Measurements from ENCODE around the gene OAS2. TPM values are rescaled to one million over a fixed set of nuclear protein-coding genes. Genes with fewer than 3 reads are reported as not detected.

OAS2 gene
- total RNA-seq, 1 donor from 2014 or later: 57.7 TPM

DNA sequence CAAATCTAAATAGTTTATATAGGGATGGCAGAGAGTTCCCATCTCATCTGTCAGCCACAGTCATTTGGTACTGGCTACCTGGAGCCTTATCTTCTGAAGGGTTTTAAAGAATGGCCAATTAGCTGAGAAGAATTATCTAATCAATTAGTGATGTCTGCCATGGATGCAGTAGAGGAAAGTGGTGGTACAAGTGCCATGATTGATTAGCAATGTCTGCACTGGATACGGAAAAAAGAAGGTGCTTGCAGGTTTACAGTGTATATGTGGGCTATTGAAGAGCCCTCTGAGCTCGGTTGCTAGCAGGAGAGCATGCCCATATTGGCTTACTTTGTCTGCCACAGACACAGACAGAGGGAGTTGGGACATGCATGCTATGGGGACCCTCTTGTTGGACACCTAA is 7.9 kb upstream of the OAS2 start:
- TF ChIP-seq, protein P1, sequence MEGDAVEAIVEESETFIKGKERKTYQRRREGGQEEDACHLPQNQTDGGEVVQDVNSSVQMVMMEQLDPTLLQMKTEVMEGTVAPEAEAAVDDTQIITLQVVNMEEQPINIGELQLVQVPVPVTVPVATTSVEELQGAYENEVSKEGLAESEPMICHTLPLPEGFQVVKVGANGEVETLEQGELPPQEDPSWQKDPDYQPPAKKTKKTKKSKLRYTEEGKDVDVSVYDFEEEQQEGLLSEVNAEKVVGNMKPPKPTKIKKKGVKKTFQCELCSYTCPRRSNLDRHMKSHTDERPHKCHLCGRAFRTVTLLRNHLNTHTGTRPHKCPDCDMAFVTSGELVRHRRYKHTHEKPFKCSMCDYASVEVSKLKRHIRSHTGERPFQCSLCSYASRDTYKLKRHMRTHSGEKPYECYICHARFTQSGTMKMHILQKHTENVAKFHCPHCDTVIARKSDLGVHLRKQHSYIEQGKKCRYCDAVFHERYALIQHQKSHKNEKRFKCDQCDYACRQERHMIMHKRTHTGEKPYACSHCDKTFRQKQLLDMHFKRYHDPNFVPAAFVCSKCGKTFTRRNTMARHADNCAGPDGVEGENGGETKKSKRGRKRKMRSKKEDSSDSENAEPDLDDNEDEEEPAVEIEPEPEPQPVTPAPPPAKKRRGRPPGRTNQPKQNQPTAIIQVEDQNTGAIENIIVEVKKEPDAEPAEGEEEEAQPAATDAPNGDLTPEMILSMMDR (IDR thresholded peaks at IDR 0.05): no peak
- no peak overlapping the region for H3K4me3 ChIP-seq
- intact Hi-C loops (cut with DNase I): no loop called here
- no peak for DNase-seq
- H3K9me3 ChIP-seq: no peaks in the 10 kb centered on the region
- no peaks in the 10 kb centered on the region for H3K4me1 ChIP-seq
- H3K27ac ChIP-seq: no peak overlapping the region
- ATAC-seq: no peak
- no peaks in the 10 kb centered on the region for H3K27me3 ChIP-seq
- peaks cover 35% of the 10 kb centered on the region for H3K36me3 ChIP-seq

DNA sequence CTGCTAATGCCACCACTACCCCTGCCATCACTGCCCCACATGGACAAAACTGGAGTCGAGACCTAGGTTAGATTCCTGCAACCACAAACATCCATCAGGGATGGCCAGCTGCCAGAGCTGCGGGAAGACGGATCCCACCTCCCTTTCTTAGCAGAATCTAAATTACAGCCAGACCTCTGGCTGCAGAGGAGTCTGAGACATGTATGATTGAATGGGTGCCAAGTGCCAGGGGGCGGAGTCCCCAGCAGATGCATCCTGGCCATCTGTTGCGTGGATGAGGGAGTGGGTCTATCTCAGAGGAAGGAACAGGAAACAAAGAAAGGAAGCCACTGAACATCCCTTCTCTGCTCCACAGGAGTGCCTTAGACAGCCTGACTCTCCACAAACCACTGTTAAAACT is 7.1 kb upstream of the OAS2 start:
- ATAC-seq: peak; percentile 51
- H3K9me3 ChIP-seq: no peaks in the 10 kb centered on the region
- TF ChIP-seq, protein P1 (IDR thresholded peaks at IDR 0.05): no peak
- intact Hi-C loops (cut with DNase I): no loop called here
- no peaks in the 10 kb centered on the region for H3K4me1 ChIP-seq
- H3K27me3 ChIP-seq: no peaks in the 10 kb centered on the region
- H3K36me3 ChIP-seq: peaks cover 28% of the 10 kb centered on the region
- H3K4me3 ChIP-seq: no peak overlapping the region
- no peak for DNase-seq
- no peak overlapping the region for H3K27ac ChIP-seq

DNA sequence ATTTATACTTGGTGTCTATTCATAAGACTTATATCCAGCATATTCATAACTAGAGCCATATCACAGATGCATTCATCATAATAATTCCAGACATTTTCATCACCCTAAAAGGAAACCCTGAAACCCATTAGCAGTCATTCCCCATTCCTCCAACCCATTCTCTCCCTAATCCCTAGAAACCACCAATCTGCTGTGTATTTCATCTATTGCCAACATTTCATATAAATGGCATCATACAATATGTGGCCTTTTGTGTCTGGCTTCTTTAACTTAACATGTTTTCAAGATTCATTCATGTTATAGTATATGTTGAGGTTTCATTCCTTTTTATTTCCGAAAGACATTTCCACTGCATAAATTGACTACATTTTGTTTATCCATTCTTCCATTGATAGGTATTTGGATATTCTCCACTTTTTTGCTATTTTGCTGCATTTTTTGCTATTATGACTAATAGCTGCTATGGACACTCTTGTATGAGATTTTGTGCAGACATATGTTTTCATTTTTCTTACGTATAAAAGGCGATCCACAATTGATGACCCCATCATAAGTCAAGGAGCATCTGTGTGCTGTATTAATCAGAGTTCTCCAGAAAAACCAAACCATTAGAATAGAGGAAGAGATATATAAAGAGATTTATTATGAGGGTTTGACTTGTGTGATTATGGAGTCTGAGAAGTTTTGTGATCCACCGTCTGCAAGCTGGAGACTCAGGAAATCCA is 5.1 kb upstream of the OAS2 start:
- TF ChIP-seq, protein P1 (IDR thresholded peaks at IDR 0.05): no peak
- H3K27me3 ChIP-seq: no peaks in the 10 kb centered on the region
- ATAC-seq (no peak), DNase-seq (no peak)
- peaks cover 9% of the 10 kb centered on the region for H3K36me3 ChIP-seq
- no peaks in the 10 kb centered on the region for H3K9me3 ChIP-seq
- intact Hi-C loops (cut with DNase I): no loop called here
- H3K4me1 ChIP-seq: peaks cover 8% of the 10 kb centered on the region
- H3K27ac ChIP-seq: no peak overlapping the region
- no peak overlapping the region for H3K4me3 ChIP-seq

DNA sequence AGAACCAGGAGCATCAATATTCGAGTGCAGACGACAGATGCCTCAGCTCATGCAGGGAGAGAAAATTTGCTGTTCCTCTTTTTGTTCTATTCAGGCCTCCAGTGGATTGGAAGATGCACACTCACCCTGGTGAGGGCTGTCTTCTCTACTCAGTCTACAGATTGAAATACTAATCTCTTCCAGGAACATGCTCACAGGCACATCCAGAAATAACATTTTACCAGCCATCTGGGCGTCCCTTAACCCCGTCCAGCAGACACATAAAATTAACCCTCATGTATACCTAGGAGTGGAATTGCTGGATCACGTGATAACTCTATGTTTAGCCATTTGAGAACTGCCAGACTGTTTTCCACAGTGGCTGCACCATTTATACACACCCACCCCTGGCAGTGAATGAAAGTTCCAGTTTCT is 4.5 kb upstream of the OAS2 start:
- Histone ChIP-seq H3K4me1 (peaks cover 8% of the 10 kb centered on the region), H3K9me3 (no peaks in the 10 kb centered on the region), H3K27ac (no peak overlapping the region), H3K27me3 (no peaks in the 10 kb centered on the region), H3K36me3 (peaks cover 9% of the 10 kb centered on the region), H3K4me3 (no peak overlapping the region)
- DNase-seq: no peak
- TF ChIP-seq, protein P1 (IDR thresholded peaks at IDR 0.05): no peak
- intact Hi-C loops (cut with DNase I): no loop called here
- no peak for ATAC-seq

DNA sequence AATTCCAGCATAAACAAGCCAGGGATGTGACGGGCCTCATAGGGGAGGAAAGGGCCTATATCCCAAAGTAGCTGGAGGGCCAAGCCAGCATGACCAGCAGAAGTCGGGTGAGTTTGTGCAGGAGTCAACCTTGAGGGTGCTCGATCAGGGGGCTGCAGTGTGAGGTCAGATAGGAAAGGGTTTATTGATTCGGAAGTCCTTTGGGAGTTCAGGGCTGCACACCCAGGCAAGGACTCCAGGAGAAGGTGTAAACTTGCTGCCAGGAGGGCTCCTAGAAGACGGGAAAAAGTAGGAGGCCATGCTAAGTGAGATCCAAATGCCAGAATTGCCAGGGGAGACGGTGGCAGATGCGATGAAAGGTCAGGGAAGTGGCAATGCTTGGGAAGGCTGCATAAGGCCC is 3.4 kb upstream of the OAS2 start:
- H3K4me3 ChIP-seq: no peak overlapping the region
- intact Hi-C loops (cut with DNase I): no loop called here
- no peak overlapping the region for H3K27ac ChIP-seq
- H3K27me3 ChIP-seq: no peaks in the 10 kb centered on the region
- no peaks in the 10 kb centered on the region for H3K36me3 ChIP-seq
- TF ChIP-seq, protein P1 (IDR thresholded peaks at IDR 0.05): no peak
- peaks cover 8% of the 10 kb centered on the region for H3K4me1 ChIP-seq
- no peaks in the 10 kb centered on the region for H3K9me3 ChIP-seq
- ATAC-seq: no peak
- DNase-seq: no peak

DNA sequence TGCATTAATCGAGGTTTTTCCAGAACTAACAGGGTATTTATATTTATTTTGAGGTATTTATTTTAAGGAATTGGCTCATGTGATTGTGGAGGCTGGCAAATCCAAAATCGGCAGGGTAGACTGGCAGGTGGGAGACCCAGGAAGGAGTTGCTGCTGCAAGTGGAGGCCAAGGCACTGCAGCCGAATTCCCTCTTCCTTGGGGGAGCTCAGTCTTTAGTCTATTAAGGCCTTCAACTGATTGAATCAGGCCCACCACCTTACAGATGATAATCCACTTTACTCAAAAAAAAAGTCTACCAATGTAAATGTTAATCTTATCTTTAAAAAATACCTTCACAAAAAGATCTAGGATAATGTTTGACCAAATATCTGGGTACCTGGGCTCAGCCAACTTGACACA is 1.2 kb upstream of the OAS2 start:
- no peaks in the 10 kb centered on the region for H3K36me3 ChIP-seq
- intact Hi-C loops (cut with DNase I): no loop called here

More for the DNA sequence above, 1.2 kb upstream of the OAS2 start:
- no peak for DNase-seq
- peak overlapping the region; percentile 88 for H3K27ac ChIP-seq
- peaks cover 8% of the 10 kb centered on the region for H3K4me1 ChIP-seq
- H3K27me3 ChIP-seq: no peaks in the 10 kb centered on the region
- H3K9me3 ChIP-seq: no peaks in the 10 kb centered on the region
- no peak for ATAC-seq
- TF ChIP-seq, protein P1 (IDR thresholded peaks at IDR 0.05): no peak
- no peak overlapping the region for H3K4me3 ChIP-seq
